OCI-LY3 (cell line): ENCODE data around the gene LRRC4.

ENCODE experiments used
- H2AFZ ChIP-seq: fragments of 200-600, 300-600 bp; shearing (Covaris generic); 2 replicates; pipeline ENCODE4 v1.6.0; 2014; ENCODE audit warnings: antibody characterized with exemption, low read depth, low read length
- H3K27ac ChIP-seq: fragments of 200-600, 300-600 bp; sonication (generic); 2 replicates; pipeline ENCODE4 v1.5.1; 2014; ENCODE audit warnings: mild to moderate bottlenecking, low read length, moderate library complexity, mixed read lengths
- H3K27me3 ChIP-seq: fragments of 200-600, 300-600 bp; sonication (generic); 2 replicates; pipeline ENCODE4 v1.6.1; 2014; ENCODE audit warnings: low read depth, low read length, mixed read lengths
- H3K36me3 ChIP-seq: fragments of 200-600, 300-600 bp; sonication (generic); replicated peaks from 2 replicates; pipeline ENCODE3; 2014; ENCODE audit warnings: low read depth, low read length, mixed read lengths
- H3K4me1 ChIP-seq: fragments of 300-600, 200-600 bp; sonication (generic); 2 replicates; pipeline ENCODE4 v1.6.1; 2014; ENCODE audit warnings: low read length, mixed read lengths
- H3K4me2 ChIP-seq: fragments of 200-600, 300-600 bp; sonication (generic); 2 replicates; pipeline ENCODE4 v1.6.1; 2014; ENCODE audit warnings: low read length, mixed read lengths
- H3K4me3 ChIP-seq: fragments of 300-600, 200-600 bp; sonication (generic); 2 replicates; pipeline ENCODE4 v1.5.1; 2014; ENCODE audit warnings: antibody characterized with exemption, mild to moderate bottlenecking, low read length, moderate library complexity
- H3K79me2 ChIP-seq: fragments of 300-600, 200-600 bp; shearing (Covaris generic); 2 replicates; pipeline ENCODE4 v1.6.1; 2014; ENCODE audit warnings: mild to moderate bottlenecking, low read length, mixed read lengths
- H3K9ac ChIP-seq: fragments of 300-600, 200-600 bp; shearing (Covaris generic); 2 replicates; pipeline ENCODE4 v1.6.0; 2014; ENCODE audit warnings: mild to moderate bottlenecking, low read length, moderate library complexity
- H3K9me3 ChIP-seq: fragments of 200-600, 300-600 bp; shearing (Covaris generic); 2 replicates; pipeline ENCODE4 v1.6.1; 2014; ENCODE audit warnings: low read length, mixed read lengths; ENCODE audit not compliant: insufficient read depth
- H4K20me1 ChIP-seq: fragments of 200-600, 300-600 bp; sonication (generic); 2 replicates; pipeline ENCODE4 v1.6.1; 2016; ENCODE audit warnings: low read length, mixed read lengths; ENCODE audit not compliant: insufficient read depth
- EZH2phosphoT487 ChIP-seq: fragments of 200-600 bp; shearing (Covaris generic); IDR thresholded peaks from 2 replicates; pipeline ENCODE4 v1.6.1; 2018; ENCODE audit warnings: antibody characterized with exemption, mixed run types, low read depth
- TF ChIP-seq, protein P1 (sequence below): fragments of 200-600, 300-600 bp; sonication (generic); IDR thresholded peaks from 2 replicates; pipeline ENCODE4 v1.5.1; 2014; ENCODE audit warnings: antibody characterized with exemption, low read length, low read depth

LRRC4 gene

DNA sequence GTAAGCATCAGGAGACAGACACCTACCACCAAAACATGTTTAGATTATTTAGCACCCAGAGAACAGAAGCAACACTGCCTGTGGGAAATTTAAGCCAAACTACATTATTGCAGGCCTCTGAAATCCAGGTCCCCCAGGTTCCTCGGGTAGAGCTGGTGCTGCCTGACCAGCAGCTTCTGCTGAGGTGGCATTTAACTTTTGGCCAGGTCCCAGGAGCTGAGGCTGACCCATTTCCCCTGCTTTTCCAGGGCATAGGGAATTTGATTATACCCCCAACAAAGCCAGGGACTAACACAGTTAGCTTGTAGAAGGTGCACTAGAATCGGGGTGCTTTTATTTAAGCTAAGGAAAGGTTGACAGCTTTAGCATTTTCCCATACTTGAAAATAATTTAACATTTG lies 4.7 kb downstream of the LRRC4 start:
- TF ChIP-seq, protein P1, sequence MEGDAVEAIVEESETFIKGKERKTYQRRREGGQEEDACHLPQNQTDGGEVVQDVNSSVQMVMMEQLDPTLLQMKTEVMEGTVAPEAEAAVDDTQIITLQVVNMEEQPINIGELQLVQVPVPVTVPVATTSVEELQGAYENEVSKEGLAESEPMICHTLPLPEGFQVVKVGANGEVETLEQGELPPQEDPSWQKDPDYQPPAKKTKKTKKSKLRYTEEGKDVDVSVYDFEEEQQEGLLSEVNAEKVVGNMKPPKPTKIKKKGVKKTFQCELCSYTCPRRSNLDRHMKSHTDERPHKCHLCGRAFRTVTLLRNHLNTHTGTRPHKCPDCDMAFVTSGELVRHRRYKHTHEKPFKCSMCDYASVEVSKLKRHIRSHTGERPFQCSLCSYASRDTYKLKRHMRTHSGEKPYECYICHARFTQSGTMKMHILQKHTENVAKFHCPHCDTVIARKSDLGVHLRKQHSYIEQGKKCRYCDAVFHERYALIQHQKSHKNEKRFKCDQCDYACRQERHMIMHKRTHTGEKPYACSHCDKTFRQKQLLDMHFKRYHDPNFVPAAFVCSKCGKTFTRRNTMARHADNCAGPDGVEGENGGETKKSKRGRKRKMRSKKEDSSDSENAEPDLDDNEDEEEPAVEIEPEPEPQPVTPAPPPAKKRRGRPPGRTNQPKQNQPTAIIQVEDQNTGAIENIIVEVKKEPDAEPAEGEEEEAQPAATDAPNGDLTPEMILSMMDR, result no peak
- no peak for TF ChIP-seq EZH2phosphoT487
- Histone ChIP-seq H2AFZ (no peak overlapping the region), H3K36me3 (peaks cover 32% of the 10 kb centered on the region), H3K4me3 (no peak overlapping the region), H3K4me1 (no peaks in the 10 kb centered on the region), H3K27ac (no peak overlapping the region), H3K79me2 (peaks cover 3% of the 10 kb centered on the region; the same call in 1 of the 2 replicates), H4K20me1 (peaks cover 13% of the 10 kb centered on the region; the same call in 1 of the 2 replicates), H3K4me2 (no peak overlapping the region), H3K27me3 (no peaks in the 10 kb centered on the region), H3K9me3 (no peaks in the 10 kb centered on the region), H3K9ac (no peak overlapping the region)

DNA sequence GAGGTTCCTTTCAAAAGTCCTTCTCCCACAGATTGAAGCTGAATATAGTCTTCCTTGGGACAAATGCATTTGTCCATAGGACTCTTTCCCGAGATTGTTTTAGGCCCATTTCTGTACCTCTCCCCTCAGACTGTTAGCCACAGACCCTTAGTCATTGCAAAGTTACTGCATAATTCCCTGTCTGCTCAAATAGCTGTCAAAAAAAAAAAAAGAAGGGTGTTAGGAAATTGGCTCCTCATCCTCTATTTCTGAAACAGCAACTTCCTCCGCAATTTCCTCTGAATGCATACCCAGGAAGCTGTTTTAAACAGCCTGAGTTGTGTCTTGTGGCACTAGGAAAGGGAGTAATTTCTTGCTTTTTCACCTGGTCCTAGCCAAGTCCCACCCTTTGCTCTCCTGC lies 5.4 kb downstream of the LRRC4 start:
- Histone ChIP-seq H2AFZ (no peak overlapping the region), H3K4me3 (no peak overlapping the region), H3K4me1 (no peaks in the 10 kb centered on the region), H4K20me1 (peaks cover 13% of the 10 kb centered on the region; the same call in 1 of the 2 replicates), H3K9ac (no peak overlapping the region), H3K36me3 (peaks cover 32% of the 10 kb centered on the region), H3K9me3 (no peaks in the 10 kb centered on the region), H3K4me2 (no peak overlapping the region), H3K27ac (no peak overlapping the region), H3K27me3 (no peaks in the 10 kb centered on the region), H3K79me2 (peaks cover 3% of the 10 kb centered on the region; the same call in 1 of the 2 replicates)
- TF ChIP-seq, protein P1, result no peak
- TF ChIP-seq EZH2phosphoT487, result no peak

DNA sequence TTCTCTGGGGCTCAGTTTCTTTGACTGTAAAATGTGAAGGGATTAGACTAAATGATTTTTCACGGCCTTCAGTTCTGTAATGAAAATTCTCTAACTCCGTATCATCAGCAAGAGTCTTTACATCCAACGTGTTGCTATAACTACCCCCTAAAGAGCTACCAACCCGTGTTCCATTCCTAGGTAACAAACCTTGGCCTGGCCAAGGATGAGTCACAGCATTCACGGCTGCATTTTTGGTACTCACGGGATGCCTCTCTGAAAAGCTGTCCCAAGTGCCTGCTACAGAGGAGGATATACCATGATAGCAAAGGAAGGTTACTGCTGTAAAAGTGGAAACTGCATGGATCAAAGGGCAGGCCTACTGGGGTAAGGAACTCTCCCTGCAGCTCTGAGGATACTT lies 5.9 kb downstream of the LRRC4 start:
- Histone ChIP-seq H4K20me1 (peaks cover 13% of the 10 kb centered on the region; the same call in 1 of the 2 replicates), H3K4me2 (no peak overlapping the region), H3K9me3 (no peaks in the 10 kb centered on the region), H3K4me3 (no peak overlapping the region), H3K4me1 (no peaks in the 10 kb centered on the region), H3K27ac (no peak overlapping the region), H3K27me3 (no peaks in the 10 kb centered on the region), H3K9ac (no peak overlapping the region), H3K79me2 (peaks cover 2% of the 10 kb centered on the region; the same call in 1 of the 2 replicates), H2AFZ (no peak overlapping the region), H3K36me3 (peaks cover 30% of the 10 kb centered on the region)
- TF ChIP-seq EZH2phosphoT487, result no peak
- TF ChIP-seq, protein P1, result no peak

DNA sequence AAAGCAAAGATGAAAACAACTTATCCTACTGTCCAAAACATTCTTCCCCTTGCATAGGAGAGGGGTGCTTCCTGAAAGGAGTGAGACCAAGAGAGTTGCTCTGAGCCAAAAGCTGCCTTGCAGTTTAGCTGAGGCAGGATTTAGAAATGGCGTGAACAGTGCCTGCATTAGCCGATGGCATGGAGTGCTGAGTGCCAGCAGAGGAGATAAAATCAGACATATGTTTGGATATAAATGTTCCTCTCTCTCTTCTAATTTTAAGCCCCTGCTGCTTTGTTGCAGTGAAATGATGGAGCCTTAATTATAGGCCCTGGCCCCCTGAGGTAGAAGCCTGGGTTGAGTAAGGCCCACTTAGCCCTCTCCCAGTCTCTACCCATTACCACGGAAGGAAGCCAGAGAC lies 7.1 kb downstream of the LRRC4 start:
- H3K36me3 ChIP-seq, result peaks cover 20% of the 10 kb centered on the region
- H3K4me2 ChIP-seq, result no peak overlapping the region
- H3K4me3 ChIP-seq, result no peak overlapping the region
- no peak overlapping the region for H2AFZ ChIP-seq
- H3K9me3 ChIP-seq, result no peaks in the 10 kb centered on the region
- H4K20me1 ChIP-seq, result peaks cover 13% of the 10 kb centered on the region; the same call in 1 of the 2 replicates
- H3K27ac ChIP-seq, result no peak overlapping the region
- H3K79me2 ChIP-seq, result no peaks in the 10 kb centered on the region
- H3K9ac ChIP-seq, result no peak overlapping the region
- H3K4me1 ChIP-seq, result no peaks in the 10 kb centered on the region
- TF ChIP-seq EZH2phosphoT487, result no peak
- TF ChIP-seq, protein P1, result no peak
- H3K27me3 ChIP-seq, result no peaks in the 10 kb centered on the region
